MM.1S (cell line): ENCODE data around the gene B3GNT8.
"Not testable (repeated sequence)": the region's sequence is repeated elsewhere in the genome, so short reads cannot be mapped to it uniquely, and the experiment has no call there.

Experiments
- DNase-seq: peaks from one replicate; pipeline ENCODE4 v3.0.0-alpha.2; 2015
- H2AFZ ChIP-seq: fragments of 300-600 bp; sonication (generic); 2 replicates; pipeline ENCODE4 v1.6.0; 2016; ENCODE audit warnings: antibody characterized with exemption, low read length
- H3F3A ChIP-seq: fragments of 300-600 bp; sonication (generic); 2 replicates; pipeline ENCODE4 v1.6.1; 2016; ENCODE audit warnings: mild to moderate bottlenecking, antibody characterized with exemption, low read length, moderate library complexity, mixed read lengths; ENCODE audit not compliant: insufficient read depth
- H3K27ac ChIP-seq: fragments of 300-600 bp; sonication (generic); 2 replicates; pipeline ENCODE4 v1.5.1; 2016; ENCODE audit warnings: mild to moderate bottlenecking, low read length
- H3K27me3 ChIP-seq: fragments of 300-600 bp; sonication (generic); replicated peaks from 2 replicates; pipeline ENCODE4 v1.6.0; 2016; ENCODE audit warnings: low read length; ENCODE audit not compliant: insufficient read depth
- H3K36me3 ChIP-seq: fragments of 300-600 bp; sonication (generic); replicated peaks from 2 replicates; pipeline ENCODE4 v1.6.1; 2016; ENCODE audit warnings: mild to moderate bottlenecking, low read length, mixed read lengths; ENCODE audit not compliant: insufficient read depth
- H3K4me1 ChIP-seq: fragments of 300-600 bp; sonication (generic); 2 replicates; pipeline ENCODE4 v1.6.1; 2016; ENCODE audit warnings: low read length, mixed read lengths
- H3K4me2 ChIP-seq: fragments of 300-600 bp; sonication (generic); 2 replicates; pipeline ENCODE4 v1.6.0; 2016; ENCODE audit warnings: low read depth, low read length
- H3K4me3 ChIP-seq: fragments of 300-600 bp; sonication (generic); 2 replicates; pipeline ENCODE4 v1.5.1; 2016; ENCODE audit warnings: low read length, mixed read lengths
- H3K79me2 ChIP-seq: fragments of 300-600 bp; sonication (generic); 2 replicates; pipeline ENCODE4 v1.6.1; 2016; ENCODE audit warnings: mixed run types, low read length, mixed read lengths
- H3K9ac ChIP-seq: fragments of 300-600 bp; sonication (generic); 2 replicates; pipeline ENCODE4 v1.6.1; 2016; ENCODE audit warnings: low read length, mixed read lengths
- H3K9me2 ChIP-seq: fragments of 300-600 bp; sonication (generic); replicated peaks from 2 replicates; pipeline ENCODE4 v1.6.1; 2016; ENCODE audit warnings: mild to moderate bottlenecking, low read length, mixed read lengths; ENCODE audit not compliant: insufficient read depth
- H3K9me3 ChIP-seq: fragments of 300-600 bp; sonication (generic); replicated peaks from 2 replicates; pipeline ENCODE4 v1.6.1; 2016; ENCODE audit warnings: mild to moderate bottlenecking, low read length, mixed read lengths; ENCODE audit not compliant: insufficient read depth
- H4K20me1 ChIP-seq: fragments of 300-600 bp; sonication (generic); 2 replicates; pipeline ENCODE4 v1.6.1; 2016; ENCODE audit warnings: mild to moderate bottlenecking, low read length, moderate library complexity, mixed read lengths; ENCODE audit not compliant: insufficient read depth
- CTCF ChIP-seq: fragments of 300-600 bp; sonication (generic); IDR thresholded peaks from 2 replicates; pipeline ENCODE4 v1.5.1; 2016; ENCODE audit warnings: antibody characterized with exemption, low read length, mixed read lengths
- EZH2 ChIP-seq: fragments of 300-600 bp; sonication (generic); optimal IDR thresholded peaks from 2 replicates; pipeline ENCODE3; 2017; ENCODE audit warnings: low read depth, mild to moderate bottlenecking, antibody characterized with exemption, low read length, mixed read lengths
- EZH2phosphoT487 ChIP-seq: fragments of 300-600 bp; sonication (generic); IDR thresholded peaks from 2 replicates; pipeline ENCODE4 v1.6.1; 2018; ENCODE audit warnings: antibody characterized with exemption, low read length

B3GNT8 gene

GRCh38 chr19:41426952-41427646 is at the start of gene B3GNT8:
Gene B3GNT8, minus strand, starts transcription at chr19:41427374. Its CDS starts 596 bp downstream, at chr19:41426778.
- no peak within 1 kb of the TSS for H3K4me3 ChIP-seq
- no peaks in the 10 kb centered on the region for H3K4me1 ChIP-seq
- no peak for DNase-seq
- no peak within 1 kb of the TSS for H3K4me2 ChIP-seq
- no peak within 1 kb of the TSS for H3K9ac ChIP-seq
- no peaks in the 10 kb centered on the region for H3K9me3 ChIP-seq
- no peak within 1 kb of the TSS for H3K27ac ChIP-seq
- H3F3A ChIP-seq = no peaks in the 10 kb centered on the region
- H3K27me3 ChIP-seq = no peaks in the 10 kb centered on the region
- no peaks in the 10 kb centered on the region for H3K9me2 ChIP-seq
- no peak for TF ChIP-seq EZH2phosphoT487
- no peaks in the 10 kb centered on the region for H4K20me1 ChIP-seq
- H3K36me3 ChIP-seq = no peaks in the 10 kb centered on the region
- H2AFZ ChIP-seq = no peak within 1 kb of the TSS
- H3K79me2 ChIP-seq = no peaks in the 10 kb centered on the region

- Histone ChIP-seq H3K27me3 (peaks cover 22% of the 10 kb centered on the region), H3K9me3 (no peaks in the 10 kb centered on the region), H3K4me1 (0 out of 2 replicates have a peak, but pooled peaks cover 4% of the 10 kb centered on the region), H3K79me2 (no peaks in the 10 kb centered on the region), H3K9ac (no peak overlapping the region), H3K4me3 (no peak overlapping the region), H3K36me3 (no peaks in the 10 kb centered on the region), H2AFZ (no peak overlapping the region), H3K9me2 (no peaks in the 10 kb centered on the region), H3F3A (no peaks in the 10 kb centered on the region), H3K27ac (no peak overlapping the region), H4K20me1 (no peaks in the 10 kb centered on the region), H3K4me2 (no peak overlapping the region)
- no peak for TF ChIP-seq CTCF
- no peak for TF ChIP-seq EZH2phosphoT487
- TF ChIP-seq EZH2 = no peak
- no peak for DNase-seq
Observed at GRCh38 chr19:41476583-41476982, 49.4 kb upstream of the B3GNT8 start.

GRCh38 chr19:41463257-41464256 is 36.4 kb upstream of the B3GNT8 start:
- DNase-seq = peak; percentile 45
- H2AFZ ChIP-seq = peak overlapping the region; percentile 58
- not testable (repeated sequence) for H4K20me1 ChIP-seq, H3K36me3 ChIP-seq, H3K9me3 ChIP-seq, H3F3A ChIP-seq, H3K9me2 ChIP-seq, H3K79me2 ChIP-seq, H3K27me3 ChIP-seq
- H3K27ac ChIP-seq = peak overlapping the region; percentile 59
- peak overlapping the region; percentile 56 for H3K4me2 ChIP-seq
- H3K9ac ChIP-seq = peak overlapping the region; percentile 20; the same call in 1 of the 2 replicates
- peak; percentile 14; the same call in 1 of the 2 replicates for TF ChIP-seq CTCF
- peak overlapping the region; percentile 51 for H3K4me3 ChIP-seq
- peaks cover 11% of the 10 kb centered on the region for H3K4me1 ChIP-seq
